ENCODE data around the gene TNKS1BP1.

DNA sequence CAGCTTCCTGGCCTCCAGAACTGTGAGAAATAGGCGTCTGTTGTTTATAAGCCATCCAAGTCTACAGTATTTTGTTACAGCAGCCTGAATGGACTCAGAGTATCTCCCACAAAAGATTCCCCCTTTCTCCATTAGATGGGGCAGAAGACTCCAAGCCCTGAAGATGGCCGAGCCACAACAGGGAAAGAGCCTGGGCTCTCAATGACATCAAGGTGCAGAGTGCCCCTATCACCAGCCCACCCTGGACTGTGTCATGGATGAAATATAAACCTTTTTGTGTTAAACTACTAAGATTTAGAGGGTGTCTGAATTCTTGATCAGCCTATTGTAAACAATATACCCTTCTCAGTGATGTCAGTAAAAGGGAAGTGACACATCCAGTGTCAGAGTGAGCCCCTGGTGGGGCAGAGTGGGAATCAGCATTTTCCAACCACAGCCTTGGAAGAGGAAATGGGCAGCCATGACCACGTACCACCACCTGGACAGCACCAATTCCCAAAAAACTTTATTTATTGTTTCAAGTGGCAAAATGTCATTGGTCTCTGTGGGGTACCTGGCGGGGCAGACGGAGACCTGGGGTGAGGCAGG lies 25.5 kb downstream of the TNKS1BP1 start:
- TF ChIP-seq, protein P1, sequence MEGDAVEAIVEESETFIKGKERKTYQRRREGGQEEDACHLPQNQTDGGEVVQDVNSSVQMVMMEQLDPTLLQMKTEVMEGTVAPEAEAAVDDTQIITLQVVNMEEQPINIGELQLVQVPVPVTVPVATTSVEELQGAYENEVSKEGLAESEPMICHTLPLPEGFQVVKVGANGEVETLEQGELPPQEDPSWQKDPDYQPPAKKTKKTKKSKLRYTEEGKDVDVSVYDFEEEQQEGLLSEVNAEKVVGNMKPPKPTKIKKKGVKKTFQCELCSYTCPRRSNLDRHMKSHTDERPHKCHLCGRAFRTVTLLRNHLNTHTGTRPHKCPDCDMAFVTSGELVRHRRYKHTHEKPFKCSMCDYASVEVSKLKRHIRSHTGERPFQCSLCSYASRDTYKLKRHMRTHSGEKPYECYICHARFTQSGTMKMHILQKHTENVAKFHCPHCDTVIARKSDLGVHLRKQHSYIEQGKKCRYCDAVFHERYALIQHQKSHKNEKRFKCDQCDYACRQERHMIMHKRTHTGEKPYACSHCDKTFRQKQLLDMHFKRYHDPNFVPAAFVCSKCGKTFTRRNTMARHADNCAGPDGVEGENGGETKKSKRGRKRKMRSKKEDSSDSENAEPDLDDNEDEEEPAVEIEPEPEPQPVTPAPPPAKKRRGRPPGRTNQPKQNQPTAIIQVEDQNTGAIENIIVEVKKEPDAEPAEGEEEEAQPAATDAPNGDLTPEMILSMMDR (IDR thresholded peaks at IDR 0.05 in 4 of 5, conservative IDR thresholded peaks at IDR 0.05 in 1 of 5): no peak
- TF ChIP-seq POLR2A (IDR thresholded peaks at IDR 0.05): no peak

Measured in gastrocnemius medialis (tissue), 4 donors.